Measurements from ENCODE around the gene H3-3A. TPM values are rescaled to one million over a fixed set of nuclear protein-coding genes. Genes with fewer than 3 reads are reported as not detected.

H3-3A gene
- total and polyA plus RNA-seq, 2 of the 8 experiments (the other 6 are each of a cell fraction or from before 2014, with no cell fraction given), result 1,157 to 1,223 TPM

- no peak overlapping the region for H4K91ac ChIP-seq (replicated peaks; ENCODE audit: insufficient read length, low read length)
- H2BK120ac ChIP-seq (replicated peaks; ENCODE audit: low read depth, low read length), result no peak overlapping the region
- no peak overlapping the region for H2BK20ac ChIP-seq (ENCODE audit: low read length)
- ChIA-PET CTCF (ENCODE audit: partially characterized antibody) (interaction anchor here (0.9 to 1.5 kb wide), 2 partner anchors 41 to 66 kb away, joined by 3 to 4 read pairs; no protein-coding TSS in a partner anchor), POLR2A (ENCODE audit: partially characterized antibody) (interaction anchor here (1.4 to 1.8 kb wide), 2 partner anchors 9 to 33 kb away, joined by 4 to 8 read pairs; partner anchors contain the start of gene H3-3A)
- H3K9me3 ChIP-seq (ENCODE audit: insufficient read depth in 2 of 2, low read depth in 1 of 2, low read length in 1 of 2), result no peaks in the 10 kb centered on the region
- H3K79me2 ChIP-seq (ENCODE audit: control insufficient read depth in 1 of 2, insufficient read depth in 2 of 2, low read length in 2 of 2), result no peaks in the 10 kb centered on the region
- no peak overlapping the region for H2BK15ac ChIP-seq (ENCODE audit: low read length)
- FAIRE-seq (no peak), DNase-seq (ENCODE audit: low read depth in 1 of 2, low spot score in 2 of 2) (no peak)
- H3K23me2 ChIP-seq (ENCODE audit: low read depth, low read length), result no peaks in the 10 kb centered on the region
- no peak overlapping the region for H4K5ac ChIP-seq (ENCODE audit: insufficient read length, low read depth, low read length)
- no peak overlapping the region for H2BK5ac ChIP-seq (ENCODE audit: low read depth, low read length)
- H3K27ac ChIP-seq (ENCODE audit: low read depth, low read length), result no peak overlapping the region
- no peaks in the 10 kb centered on the region for H3K79me1 ChIP-seq (ENCODE audit: low read depth, low read length)
- H3K4me1 ChIP-seq (replicated peaks in 1 of 4; ENCODE audit: control insufficient read depth in 3 of 4, insufficient read depth in 4 of 4, low read length in 3 of 4), result no peaks in the 10 kb centered on the region
- H2AFZ ChIP-seq (ENCODE audit: low read length), result no peak overlapping the region
- no peak overlapping the region for H3K4me2 ChIP-seq (ENCODE audit: insufficient read depth in 1 of 2, low read depth in 2 of 2, low read length in 2 of 2)
- no peak overlapping the region for H2AK5ac ChIP-seq (ENCODE audit: low read depth, low read length)
- no peak overlapping the region for H3K4me3 ChIP-seq (ENCODE audit: extremely low read depth in 1 of 4, insufficient read depth in 2 of 4, low read depth in 3 of 4, low read length in 4 of 4)
- H3K56ac ChIP-seq (replicated peaks; ENCODE audit: insufficient read length, low read depth, low read length), result no peak overlapping the region
- H3K36me3 ChIP-seq (ENCODE audit: control insufficient read depth in 2 of 4, insufficient read depth in 4 of 4, low read length in 3 of 4), result no peaks in the 10 kb centered on the region
- H3K9ac ChIP-seq (replicated peaks in 1 of 4; ENCODE audit: extremely low read depth in 1 of 4, low read depth in 3 of 4, low read length in 3 of 4), result no peak overlapping the region
- no peak overlapping the region for H2BK12ac ChIP-seq (ENCODE audit: low read depth, low read length)
- H3K27me3 ChIP-seq (replicated peaks in 1 of 4; ENCODE audit: control insufficient read depth in 3 of 4, extremely low read depth in 1 of 4, insufficient read depth in 3 of 4, low read length in 3 of 4), result no peaks in the 10 kb centered on the region
- H3K18ac ChIP-seq (ENCODE audit: extremely low read depth, low read length), result no peak overlapping the region
- H3K14ac ChIP-seq (ENCODE audit: insufficient read length), result no peak overlapping the region
- no peak overlapping the region for H4K8ac ChIP-seq (ENCODE audit: extremely low read depth, insufficient read depth, low read length)
- WGBS, 2 experiments (ENCODE audit: extremely low coverage in 1 of 2, insufficient coverage in 1 of 2, insufficient read length in 1 of 2, insufficient replicate concordance in 2 of 2, low coverage in 1 of 2, low lambda C conversion rate in 2 of 2, missing lambda C conversion rate in 1 of 2), result 92% methylated on average over 7 of the region's 7 CpGs; no CpG with 5 or more reads in 1 of the 2 experiments
- H3K23ac ChIP-seq (ENCODE audit: insufficient read length), result no peak overlapping the region
- H4K20me1 ChIP-seq (replicated peaks in 1 of 2; ENCODE audit: control insufficient read depth in 1 of 2, insufficient read depth in 2 of 2, low read length in 2 of 2), result no peaks in the 10 kb centered on the region
- H3K4ac ChIP-seq (replicated peaks; ENCODE audit: insufficient read length, low read depth, low read length), result no peak overlapping the region
- no peak for TF ChIP-seq SUZ12 (IDR thresholded peaks at IDR 0.05; ENCODE audit: low read length)
- TF ChIP-seq HDAC2 (IDR thresholded peaks at IDR 0.05; ENCODE audit: borderline replicate concordance in 1 of 2, low read depth in 2 of 2, low read length in 2 of 2), result no peak
- no peak for TF ChIP-seq TCF12 (IDR thresholded peaks at IDR 0.05; ENCODE audit: low read depth, low read length)
- TF ChIP-seq CEBPB (IDR thresholded peaks at IDR 0.05; ENCODE audit: low read depth, low read length), result no peak
- TF ChIP-seq TEAD4 (IDR thresholded peaks at IDR 0.05; ENCODE audit: low read depth, low read length), result no peak
- TF ChIP-seq SIX5 (IDR thresholded peaks at IDR 0.05; ENCODE audit: low read depth, low read length), result no peak
- TF ChIP-seq TBP (IDR thresholded peaks at IDR 0.05; ENCODE audit: low read depth, low read length), result no peak
- TF ChIP-seq BCL11A (IDR thresholded peaks at IDR 0.05; ENCODE audit: low read depth in 2 of 2, low read length in 2 of 2), result no peak
- no peak for TF ChIP-seq GABPA (IDR thresholded peaks at IDR 0.05; ENCODE audit: borderline replicate concordance, insufficient read depth, low read length)
- TF ChIP-seq CBX5 (IDR thresholded peaks at IDR 0.05; ENCODE audit: low read depth, low read length), result no peak
- TF ChIP-seq SAP30 (IDR thresholded peaks at IDR 0.05; ENCODE audit: insufficient read depth, insufficient replicate concordance, low read length), result no peak
- TF ChIP-seq, protein P1, sequence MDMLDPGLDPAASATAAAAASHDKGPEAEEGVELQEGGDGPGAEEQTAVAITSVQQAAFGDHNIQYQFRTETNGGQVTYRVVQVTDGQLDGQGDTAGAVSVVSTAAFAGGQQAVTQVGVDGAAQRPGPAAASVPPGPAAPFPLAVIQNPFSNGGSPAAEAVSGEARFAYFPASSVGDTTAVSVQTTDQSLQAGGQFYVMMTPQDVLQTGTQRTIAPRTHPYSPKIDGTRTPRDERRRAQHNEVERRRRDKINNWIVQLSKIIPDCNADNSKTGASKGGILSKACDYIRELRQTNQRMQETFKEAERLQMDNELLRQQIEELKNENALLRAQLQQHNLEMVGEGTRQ (IDR thresholded peaks at IDR 0.05; ENCODE audit: low read length), result no peak
- TF ChIP-seq ZNF274 (IDR thresholded peaks at IDR 0.05; ENCODE audit: borderline replicate concordance, extremely low read depth, low read length), result no peak
Observed at GRCh38 chr1:226029093-226029496, 33.4 kb upstream of the H3-3A start.

Data from H1 (cell line).